GM19240 (cell line): ENCODE data around the gene FHAD1.

Experiments used
- DNase-seq: peaks from one replicate; pipeline ENCODE4 v3.0.0; 2011; ENCODE audit warnings: low spot score; ENCODE audit not compliant: insufficient read length

Gene FHAD1

GRCh38 chr1:15325375-15326085 is 78.5 kb downstream of the FHAD1 start:
- no peak for DNase-seq

- DNase-seq: no peak
Measured at GRCh38 chr1:15326691-15327588, 79.9 kb downstream of the FHAD1 start.

GRCh38 chr1:15328351-15329103 is 81.5 kb downstream of the FHAD1 start:
- no peak for DNase-seq

GRCh38 chr1:15329104-15329820 is 82.2 kb downstream of the FHAD1 start:
- DNase-seq: no peak

GRCh38 chr1:15330028-15330427 is 83.0 kb downstream of the FHAD1 start:
- DNase-seq: no peak

- DNase-seq: no peak
Measured at GRCh38 chr1:15331180-15331579, 84.2 kb downstream of the FHAD1 start.

GRCh38 chr1:15331734-15332133 is 84.7 kb downstream of the FHAD1 start:
- no peak for DNase-seq

- DNase-seq: no peak
Measured at GRCh38 chr1:15332525-15332924, 85.5 kb downstream of the FHAD1 start.

- DNase-seq: no peak
Measured at GRCh38 chr1:15332952-15333715, 86.1 kb downstream of the FHAD1 start.

- DNase-seq: no peak
Measured at GRCh38 chr1:15334995-15335394, 88.0 kb downstream of the FHAD1 start.

- no peak for DNase-seq
Measured at GRCh38 chr1:15336866-15337265, 89.8 kb downstream of the FHAD1 start.

- no peak for DNase-seq
Measured at GRCh38 chr1:15337656-15338402, 90.8 kb downstream of the FHAD1 start.

- no peak for DNase-seq
Measured at GRCh38 chr1:15339570-15339969, 92.5 kb downstream of the FHAD1 start.

GRCh38 chr1:15341228-15341627 is 94.2 kb downstream of the FHAD1 start:
- no peak for DNase-seq

- DNase-seq: no peak
Measured at GRCh38 chr1:15341634-15342407, 94.8 kb downstream of the FHAD1 start.

- DNase-seq: no peak
Measured at GRCh38 chr1:15342408-15342967, 95.5 kb downstream of the FHAD1 start.

- no peak for DNase-seq
Measured at GRCh38 chr1:15343099-15343498, 96.1 kb downstream of the FHAD1 start.

- DNase-seq: no peak
Measured at GRCh38 chr1:15343729-15344128, 96.7 kb downstream of the FHAD1 start.

GRCh38 chr1:15344380-15344779 is 97.4 kb downstream of the FHAD1 start:
- no peak for DNase-seq
